ENCODE measurements around the gene FBRS. TPM values are rescaled to one million over a fixed set of nuclear protein-coding genes. Genes with fewer than 3 reads are reported as not detected.
A peak's percentile ranks its signal among the peaks of the same experiment; 100 is the strongest.

FBRS gene
- total RNA-seq, 1 donor from 2014 or later = 68.6 TPM

DNA sequence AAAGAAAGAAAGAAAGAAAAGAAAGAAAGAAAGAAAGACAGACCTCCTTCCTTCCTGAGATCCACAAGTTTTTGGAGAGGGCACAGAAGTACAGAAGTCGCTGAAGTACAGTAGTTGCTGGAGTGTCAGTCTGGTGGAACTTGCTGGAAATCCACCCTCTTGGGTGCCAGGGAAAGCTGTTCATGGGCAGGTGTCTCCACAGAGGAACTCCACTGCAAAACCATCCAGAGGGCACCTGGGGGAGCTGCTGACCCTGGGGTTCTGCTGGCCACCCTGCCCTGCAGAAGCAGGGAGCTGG lies 11.0 kb upstream of the FBRS start:
- H3K9me3 ChIP-seq = no peaks in the 10 kb centered on the region
- DNase-seq (no peak), ATAC-seq (no peak)
- intact Hi-C loops (cut with DNase I) = no loop called here
- H3K4me3 ChIP-seq = no peak overlapping the region
- H3K4me1 ChIP-seq = peaks cover 14% of the 10 kb centered on the region
- no peak overlapping the region for H3K27ac ChIP-seq
- no peaks in the 10 kb centered on the region for H3K27me3 ChIP-seq (ENCODE audit: low read depth)
- peaks cover 2% of the 10 kb centered on the region for H3K36me3 ChIP-seq
- TF ChIP-seq, protein P1, sequence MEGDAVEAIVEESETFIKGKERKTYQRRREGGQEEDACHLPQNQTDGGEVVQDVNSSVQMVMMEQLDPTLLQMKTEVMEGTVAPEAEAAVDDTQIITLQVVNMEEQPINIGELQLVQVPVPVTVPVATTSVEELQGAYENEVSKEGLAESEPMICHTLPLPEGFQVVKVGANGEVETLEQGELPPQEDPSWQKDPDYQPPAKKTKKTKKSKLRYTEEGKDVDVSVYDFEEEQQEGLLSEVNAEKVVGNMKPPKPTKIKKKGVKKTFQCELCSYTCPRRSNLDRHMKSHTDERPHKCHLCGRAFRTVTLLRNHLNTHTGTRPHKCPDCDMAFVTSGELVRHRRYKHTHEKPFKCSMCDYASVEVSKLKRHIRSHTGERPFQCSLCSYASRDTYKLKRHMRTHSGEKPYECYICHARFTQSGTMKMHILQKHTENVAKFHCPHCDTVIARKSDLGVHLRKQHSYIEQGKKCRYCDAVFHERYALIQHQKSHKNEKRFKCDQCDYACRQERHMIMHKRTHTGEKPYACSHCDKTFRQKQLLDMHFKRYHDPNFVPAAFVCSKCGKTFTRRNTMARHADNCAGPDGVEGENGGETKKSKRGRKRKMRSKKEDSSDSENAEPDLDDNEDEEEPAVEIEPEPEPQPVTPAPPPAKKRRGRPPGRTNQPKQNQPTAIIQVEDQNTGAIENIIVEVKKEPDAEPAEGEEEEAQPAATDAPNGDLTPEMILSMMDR (IDR thresholded peaks at IDR 0.05) = no peak

DNA sequence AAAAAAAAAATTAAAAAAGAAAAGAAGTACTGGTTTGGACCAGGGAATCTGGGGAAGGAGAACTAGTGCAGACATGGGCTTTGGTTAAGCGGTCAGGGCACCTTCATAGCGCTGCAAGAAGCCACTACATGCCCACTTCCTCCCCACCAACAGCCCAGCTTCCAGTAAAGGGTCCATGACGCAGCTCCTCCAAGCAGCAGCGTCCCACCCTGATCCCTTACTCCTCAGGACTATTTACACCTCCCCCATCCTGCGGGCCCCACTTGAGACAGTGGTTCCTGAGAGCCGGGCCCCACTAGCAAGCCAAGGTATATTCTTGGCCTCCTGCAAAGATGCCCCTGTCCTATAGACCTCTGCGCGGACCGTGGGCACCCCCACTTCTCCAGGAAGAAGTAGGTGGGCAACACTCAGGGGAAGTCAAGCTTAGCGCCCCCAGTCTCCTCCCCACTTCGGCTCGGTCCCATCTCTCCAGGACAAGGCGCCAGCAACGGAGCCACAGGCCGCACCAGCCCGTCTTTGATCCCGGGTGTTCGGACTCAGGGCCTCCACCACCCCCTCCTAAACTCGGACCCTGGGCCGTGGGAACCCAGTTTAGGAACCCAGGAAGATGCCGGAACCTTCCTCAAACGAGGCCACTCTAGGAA lies 8.4 kb upstream of the FBRS start:
- H3K4me1 ChIP-seq = peaks cover 23% of the 10 kb centered on the region
- H3K4me3 ChIP-seq = peak overlapping the region; percentile 93
- peak overlapping the region; percentile 92 for H3K27ac ChIP-seq
- H3K36me3 ChIP-seq = peaks cover 28% of the 10 kb centered on the region
- TF ChIP-seq, protein P1 (IDR thresholded peaks at IDR 0.05) = no peak
- no peaks in the 10 kb centered on the region for H3K27me3 ChIP-seq (ENCODE audit: low read depth)
- intact Hi-C loops (cut with DNase I) = no loop called here
- ATAC-seq = peak; percentile 0
- no peaks in the 10 kb centered on the region for H3K9me3 ChIP-seq
- no peak for DNase-seq

DNA sequence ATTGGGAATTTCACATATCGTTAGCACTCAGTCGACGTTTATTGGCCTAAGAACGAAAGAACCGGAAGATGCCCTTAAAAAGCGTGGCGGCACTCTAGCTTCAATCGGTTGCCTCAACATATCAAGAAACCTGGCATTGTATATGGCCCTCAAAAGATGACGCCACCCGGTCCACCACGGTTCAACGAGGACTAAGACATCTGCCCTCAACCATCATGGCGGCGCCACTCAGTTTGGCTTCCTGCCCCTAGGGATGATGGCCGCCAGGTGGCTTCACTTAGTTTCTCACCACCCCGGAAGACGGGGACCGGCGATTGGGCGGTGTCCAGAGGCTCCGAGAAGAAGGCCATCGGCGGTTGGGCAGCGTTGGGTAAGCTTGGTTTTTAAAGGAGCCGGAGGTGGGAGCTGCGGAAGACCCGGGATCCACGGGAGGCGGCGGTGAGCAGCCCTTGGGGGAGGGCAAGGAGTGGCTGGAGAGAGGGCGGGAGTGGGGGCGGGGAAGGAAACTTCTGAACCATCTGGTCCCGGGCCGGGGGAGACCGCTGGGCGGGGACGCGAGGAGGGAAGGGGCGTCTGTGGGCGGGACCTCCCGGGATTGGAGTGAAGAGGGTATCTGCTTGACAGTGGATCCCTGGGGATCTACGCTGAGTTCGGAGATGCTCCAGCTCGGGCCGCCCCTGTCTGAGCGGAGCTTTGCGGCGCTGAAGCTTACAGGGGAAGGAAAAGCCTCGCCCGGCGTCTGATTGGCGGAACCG lies 7.7 kb upstream of the FBRS start, which contains the start of gene PRR14:
Gene PRR14, plus strand, starts transcription at position 592 of the 755 bp plus-strand sequence. CDS start 686 bp downstream, outside the sequence.
- TF ChIP-seq, protein P1 (IDR thresholded peaks at IDR 0.05) = peak; percentile 43
- H3K9me3 ChIP-seq = no peaks in the 10 kb centered on the region
- peak within 1 kb of the TSS; percentile 92 for H3K27ac ChIP-seq
- DNase-seq = peak; percentile 100
- intact Hi-C loops (cut with DNase I) = no loop called here
- peak; percentile 94 to 95 for ATAC-seq
- H3K4me1 ChIP-seq = peaks cover 23% of the 10 kb centered on the region
- peak within 1 kb of the TSS; percentile 93 for H3K4me3 ChIP-seq
- peaks cover 35% of the 10 kb centered on the region for H3K36me3 ChIP-seq
- H3K27me3 ChIP-seq (ENCODE audit: low read depth) = no peaks in the 10 kb centered on the region

DNA sequence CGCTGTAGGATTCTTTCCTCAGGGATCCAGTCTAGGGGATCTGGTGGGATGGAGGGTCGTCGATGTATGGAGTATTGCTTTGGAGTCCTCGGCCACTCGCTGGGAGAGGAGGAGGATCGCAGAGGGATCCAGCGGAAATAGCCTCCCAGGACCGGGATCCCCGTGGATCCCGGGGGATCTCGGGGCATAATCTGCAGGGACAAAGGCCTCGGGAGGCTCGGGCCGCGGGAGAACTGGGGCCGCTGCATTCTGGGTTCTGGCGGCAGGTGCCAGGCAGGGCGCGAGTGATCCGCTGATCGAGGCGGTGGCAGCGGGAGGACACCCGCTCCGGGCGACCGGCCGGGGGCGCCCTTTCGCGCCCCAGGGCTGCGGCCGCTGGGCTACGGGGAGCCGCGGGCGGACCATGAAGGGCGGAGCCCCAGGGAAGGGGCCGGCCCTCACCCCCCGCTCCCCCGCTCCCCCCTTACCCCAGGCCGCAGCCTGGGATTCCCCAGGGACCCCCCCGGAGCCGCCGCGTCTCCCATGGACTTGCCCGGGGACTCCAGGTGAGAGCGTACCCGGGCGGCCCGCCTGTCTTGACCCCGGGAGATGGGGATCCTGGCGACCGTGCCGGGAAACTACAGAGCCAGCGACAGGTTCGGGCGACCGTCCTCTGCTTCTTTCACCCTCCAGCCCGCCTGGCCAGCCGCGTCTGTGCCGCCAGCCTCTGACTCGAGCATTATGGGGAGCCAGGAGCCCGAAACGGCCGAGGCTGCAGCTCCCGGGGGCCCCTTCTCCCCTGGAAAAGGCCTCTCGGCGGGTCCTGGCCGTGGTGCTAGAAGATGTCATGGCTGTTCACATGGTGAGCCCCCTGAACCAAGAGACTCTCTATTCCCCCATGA lies 6.9 kb upstream of the FBRS start:
- ATAC-seq = peak; percentile 87 to 89
- Histone ChIP-seq H3K27me3 (ENCODE audit: low read depth) (no peaks in the 10 kb centered on the region), H3K9me3 (no peaks in the 10 kb centered on the region), H3K4me3 (peak overlapping the region; percentile 93), H3K36me3 (peaks cover 43% of the 10 kb centered on the region), H3K4me1 (peaks cover 23% of the 10 kb centered on the region), H3K27ac (peak overlapping the region; percentile 92)
- peak; percentile 82 for DNase-seq
- intact Hi-C loops (cut with DNase I) = no loop called here
- TF ChIP-seq, protein P1 (IDR thresholded peaks at IDR 0.05) = peak; percentile 72

DNA sequence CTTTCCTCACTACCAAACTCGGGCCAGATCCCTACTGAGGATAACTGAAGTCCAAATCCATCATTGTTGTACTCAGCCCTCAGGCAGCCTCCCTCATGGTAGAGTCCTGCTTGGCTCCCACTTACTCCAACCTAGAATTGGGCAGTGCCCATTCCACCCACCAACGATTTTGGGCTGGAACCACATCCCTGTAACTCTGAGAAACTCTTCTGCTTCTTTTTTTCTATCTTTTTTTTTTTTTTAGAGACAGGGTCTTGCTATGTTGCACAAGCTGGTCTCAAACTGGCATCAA lies 6.3 kb upstream of the FBRS start:
- Histone ChIP-seq H3K4me3 (peak overlapping the region; percentile 93), H3K27me3 (ENCODE audit: low read depth) (no peaks in the 10 kb centered on the region), H3K4me1 (peaks cover 29% of the 10 kb centered on the region), H3K9me3 (no peaks in the 10 kb centered on the region), H3K27ac (peak overlapping the region; percentile 92), H3K36me3 (peaks cover 49% of the 10 kb centered on the region)
- no peak for ATAC-seq
- intact Hi-C loops (cut with DNase I) = no loop called here
- TF ChIP-seq, protein P1 (IDR thresholded peaks at IDR 0.05) = no peak
- no peak for DNase-seq
